GM06990 (cell line): ENCODE results near the gene SUPT3H.

Experiments
- DNase-seq: peaks from one replicate; pipeline ENCODE4 v3.0.0-alpha.2; 2011; ENCODE audit not compliant: insufficient read length; ENCODE audit errors: extremely low read depth
- H3K27me3 ChIP-seq: replicated peaks from 2 replicates; pipeline ENCODE4 v1.6.0; 2011; ENCODE audit warnings: low read length; ENCODE audit not compliant: control insufficient read depth, insufficient read depth
- H3K36me3 ChIP-seq: 2 replicates; pipeline ENCODE4 v1.5.1; 2011; ENCODE audit warnings: low read length; ENCODE audit not compliant: control insufficient read depth, insufficient read depth
- H3K4me3 ChIP-seq: replicated peaks from 2 replicates; pipeline ENCODE4 v1.5.1; 2011; ENCODE audit warnings: low read depth, mild to moderate bottlenecking, control low read depth, low read length
- TF ChIP-seq, protein P1 (sequence below): IDR thresholded peaks from 2 replicates; pipeline ENCODE4 v1.5.1; 2011; ENCODE audit warnings: low read length, control low read depth, mild to moderate bottlenecking, inconsistent platforms; ENCODE audit not compliant: insufficient read depth, poor library complexity, severe bottlenecking

Gene SUPT3H

DNA sequence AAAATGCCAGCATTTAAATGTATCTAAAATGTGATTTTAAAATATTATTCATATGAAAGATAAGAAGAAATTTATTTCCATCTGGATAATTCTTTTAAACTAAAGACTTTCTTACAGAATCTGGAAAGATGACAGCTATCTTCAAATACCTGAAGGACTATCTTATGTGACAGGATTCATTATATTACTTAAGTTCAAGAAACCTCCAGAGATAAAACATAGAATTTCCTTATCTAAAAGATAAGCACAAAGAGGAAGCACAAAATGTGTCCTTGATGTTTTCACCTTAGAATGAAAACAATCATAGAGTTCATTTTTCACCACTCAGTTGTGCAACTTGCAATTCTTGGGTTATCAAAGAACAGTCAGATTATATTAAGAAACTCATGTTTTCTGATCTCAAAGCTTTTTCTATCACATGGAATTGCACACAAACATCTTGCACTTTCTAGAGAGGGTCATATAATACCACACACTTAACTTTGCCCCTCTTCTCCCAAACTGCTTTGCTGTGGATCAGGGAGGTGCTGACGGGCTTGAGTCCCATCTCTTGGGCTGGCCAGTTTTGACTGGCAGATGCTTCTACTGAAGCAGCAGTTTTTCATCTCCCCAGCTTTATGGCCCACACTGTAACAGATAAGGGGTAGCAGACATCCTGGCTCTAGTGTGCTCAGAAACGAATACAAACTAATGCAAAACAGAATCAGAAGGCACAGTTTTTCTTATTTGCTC is 522.9 kb downstream of the SUPT3H start:
- no peak overlapping the region for H3K4me3 ChIP-seq

DNA sequence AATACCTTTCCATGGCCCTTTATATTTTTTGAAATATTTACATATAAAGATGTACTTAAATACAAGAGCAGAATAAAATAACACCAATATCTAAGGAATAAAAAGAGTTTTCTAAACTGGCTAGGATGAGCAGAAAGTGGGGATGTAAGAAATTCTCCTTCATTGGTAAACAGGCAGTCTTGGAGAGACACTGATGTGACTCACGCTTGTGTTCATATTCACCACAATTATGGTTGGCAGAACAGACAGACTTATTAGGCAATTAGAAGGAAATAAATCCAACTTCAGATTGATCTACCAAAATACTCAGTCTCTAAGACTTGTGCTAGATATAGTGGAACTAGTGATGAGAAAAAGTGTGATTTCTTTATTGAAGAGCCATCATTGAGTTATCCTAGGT is 526.6 kb downstream of the SUPT3H start:
- TF ChIP-seq, protein P1, sequence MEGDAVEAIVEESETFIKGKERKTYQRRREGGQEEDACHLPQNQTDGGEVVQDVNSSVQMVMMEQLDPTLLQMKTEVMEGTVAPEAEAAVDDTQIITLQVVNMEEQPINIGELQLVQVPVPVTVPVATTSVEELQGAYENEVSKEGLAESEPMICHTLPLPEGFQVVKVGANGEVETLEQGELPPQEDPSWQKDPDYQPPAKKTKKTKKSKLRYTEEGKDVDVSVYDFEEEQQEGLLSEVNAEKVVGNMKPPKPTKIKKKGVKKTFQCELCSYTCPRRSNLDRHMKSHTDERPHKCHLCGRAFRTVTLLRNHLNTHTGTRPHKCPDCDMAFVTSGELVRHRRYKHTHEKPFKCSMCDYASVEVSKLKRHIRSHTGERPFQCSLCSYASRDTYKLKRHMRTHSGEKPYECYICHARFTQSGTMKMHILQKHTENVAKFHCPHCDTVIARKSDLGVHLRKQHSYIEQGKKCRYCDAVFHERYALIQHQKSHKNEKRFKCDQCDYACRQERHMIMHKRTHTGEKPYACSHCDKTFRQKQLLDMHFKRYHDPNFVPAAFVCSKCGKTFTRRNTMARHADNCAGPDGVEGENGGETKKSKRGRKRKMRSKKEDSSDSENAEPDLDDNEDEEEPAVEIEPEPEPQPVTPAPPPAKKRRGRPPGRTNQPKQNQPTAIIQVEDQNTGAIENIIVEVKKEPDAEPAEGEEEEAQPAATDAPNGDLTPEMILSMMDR = no peak
- no peak overlapping the region for H3K4me3 ChIP-seq
- no peaks in the 10 kb centered on the region for H3K27me3 ChIP-seq
- DNase-seq = no peak
- no peaks in the 10 kb centered on the region for H3K36me3 ChIP-seq

More for the DNA sequence above, 522.9 kb downstream of the SUPT3H start:
- no peaks in the 10 kb centered on the region for H3K27me3 ChIP-seq
- TF ChIP-seq, protein P1 = no peak
- DNase-seq = no peak
- no peaks in the 10 kb centered on the region for H3K36me3 ChIP-seq

DNA sequence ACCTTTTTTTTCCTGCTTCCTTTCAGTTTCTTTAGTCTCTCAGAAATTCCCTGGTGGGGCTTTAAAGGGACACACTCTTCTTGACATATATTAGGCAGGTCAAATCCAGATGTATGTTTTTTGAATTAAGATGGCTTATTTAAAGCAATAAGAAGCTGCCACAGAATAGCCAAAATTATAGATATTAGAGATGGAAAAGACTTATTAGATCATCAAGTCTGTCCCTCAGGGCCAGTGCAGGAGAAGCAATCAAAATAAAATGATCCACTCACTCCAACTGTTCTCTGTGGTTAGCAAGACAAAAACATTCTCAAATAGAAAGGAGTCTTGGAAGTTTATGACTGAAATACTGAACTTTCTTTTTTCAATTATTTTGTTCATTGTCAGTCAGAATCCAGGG is 527.4 kb downstream of the SUPT3H start:
- Histone ChIP-seq H3K4me3 (no peak overlapping the region), H3K27me3 (no peaks in the 10 kb centered on the region), H3K36me3 (no peaks in the 10 kb centered on the region)
- DNase-seq = no peak
- TF ChIP-seq, protein P1 = no peak

DNA sequence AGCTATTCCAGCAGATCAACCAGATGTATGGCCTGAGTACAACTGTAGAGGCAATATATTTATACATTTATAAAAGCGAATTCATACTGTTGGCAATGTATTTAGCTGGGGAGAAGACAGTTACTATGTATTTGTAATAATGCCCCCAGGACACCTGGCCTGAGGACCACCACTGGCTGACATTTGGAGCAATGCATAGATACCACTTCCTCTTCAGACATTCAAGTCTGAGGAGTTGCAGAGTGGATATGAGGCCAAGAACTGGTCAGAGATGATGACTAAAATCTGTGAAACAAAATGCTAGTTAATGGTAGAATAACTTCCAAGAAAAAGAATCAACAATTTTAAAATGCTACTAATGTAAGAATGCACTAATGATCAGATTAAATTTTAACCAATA is 527.9 kb downstream of the SUPT3H start:
- Histone ChIP-seq H3K36me3 (no peaks in the 10 kb centered on the region), H3K27me3 (no peaks in the 10 kb centered on the region), H3K4me3 (no peak overlapping the region)
- TF ChIP-seq, protein P1 = no peak
- DNase-seq = no peak

DNA sequence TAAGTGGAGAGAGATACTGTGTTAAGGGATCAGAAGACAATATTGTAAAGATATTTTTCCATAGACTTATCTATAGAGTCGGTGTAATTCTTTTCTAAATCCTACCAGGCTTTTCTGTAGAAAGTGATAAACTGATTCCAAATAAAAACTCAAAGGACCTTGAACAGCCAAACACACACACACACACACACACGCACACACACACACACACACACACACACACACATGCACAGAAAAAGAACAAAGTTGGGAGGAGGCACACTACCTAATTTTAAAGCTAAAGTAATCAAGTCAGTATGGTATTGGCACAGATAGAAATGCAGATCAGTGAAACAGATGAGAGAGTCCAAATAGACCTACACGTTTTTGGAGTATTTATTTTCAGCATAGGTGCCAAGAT is 534.0 kb downstream of the SUPT3H start:
- Histone ChIP-seq H3K27me3 (no peaks in the 10 kb centered on the region), H3K36me3 (no peaks in the 10 kb centered on the region), H3K4me3 (no peak overlapping the region)
- no peak for DNase-seq
- TF ChIP-seq, protein P1 = no peak

DNA sequence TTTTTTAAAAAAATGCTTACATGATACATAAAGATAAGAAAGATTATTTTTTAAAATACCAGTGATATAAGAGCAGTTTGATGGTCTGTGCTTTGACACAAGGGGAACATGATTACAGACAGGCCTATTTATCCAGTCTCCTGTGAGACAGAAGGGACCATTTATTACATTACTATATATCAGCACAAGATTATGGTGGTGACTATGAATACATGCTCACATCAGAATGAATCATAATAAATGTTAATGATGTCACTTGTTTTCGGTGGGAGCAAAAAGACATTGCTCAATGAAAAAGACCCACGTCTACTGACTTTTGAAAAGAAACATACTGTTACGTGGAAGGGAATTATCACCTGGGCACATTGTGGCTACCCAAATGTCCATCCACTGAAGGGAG is 535.1 kb downstream of the SUPT3H start:
- Histone ChIP-seq H3K27me3 (no peaks in the 10 kb centered on the region), H3K4me3 (no peak overlapping the region), H3K36me3 (no peaks in the 10 kb centered on the region)
- TF ChIP-seq, protein P1 = no peak
- DNase-seq = no peak
